ENCODE data around the gene LRP5.
"Not testable (repeated sequence)": the region's sequence is repeated elsewhere in the genome, so short reads cannot be mapped to it uniquely, and the experiment has no call there.

Gene LRP5

DNA sequence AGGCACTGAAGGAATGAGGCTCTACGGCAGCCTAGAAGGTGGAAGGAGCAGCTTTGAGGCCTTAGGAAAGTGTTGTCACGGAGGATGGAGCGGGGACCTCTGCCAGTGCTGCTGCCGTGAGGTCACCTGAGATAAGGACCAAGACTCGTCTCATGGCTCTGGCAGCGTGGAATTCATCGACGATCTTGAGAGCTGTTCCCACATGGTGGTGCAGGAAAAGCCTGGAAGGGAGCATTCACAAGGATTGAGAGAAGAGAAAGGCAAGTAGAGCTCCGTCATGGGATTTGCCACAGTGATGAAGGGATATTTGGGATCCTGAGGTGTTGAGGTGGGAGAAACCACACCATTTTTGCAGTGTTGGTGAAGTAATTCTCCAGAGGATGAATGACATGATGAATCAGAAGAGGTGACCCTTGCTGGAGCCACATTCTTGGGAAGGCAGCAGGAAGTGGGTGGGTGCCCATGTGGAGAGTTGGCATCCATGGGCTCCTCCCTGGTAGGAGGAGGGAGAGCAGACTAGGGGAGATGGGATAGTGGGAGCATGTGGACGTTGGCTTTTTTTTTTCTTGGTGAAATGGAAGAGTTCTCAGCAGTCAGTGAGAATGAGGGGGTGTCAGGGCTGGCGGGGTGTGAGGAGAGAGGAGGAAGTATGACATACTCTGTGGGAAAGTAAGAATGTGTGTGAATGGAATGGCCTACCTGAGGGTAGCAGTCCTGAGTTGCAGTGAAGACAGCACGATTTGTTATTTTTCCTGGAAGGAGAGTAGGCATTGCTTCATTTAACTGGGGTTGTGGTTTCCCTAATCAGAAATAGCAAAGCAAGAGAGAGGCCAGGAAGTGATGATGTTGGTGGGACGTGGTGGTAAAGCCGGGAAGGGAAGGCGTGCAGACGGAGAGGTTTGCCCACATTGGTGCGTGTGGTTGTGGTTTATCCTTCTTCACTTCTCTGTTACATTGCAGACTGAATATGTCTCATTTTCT lies 159.3 kb downstream of the LRP5 start:
- DNase-seq, result peak; percentile 95

GRCh38 chr11:68472778-68473177 lies 160.4 kb downstream of the LRP5 start:
- no peak for DNase-seq

GRCh38 chr11:68473693-68474092 lies 161.3 kb downstream of the LRP5 start:
- no peak for DNase-seq

DNA sequence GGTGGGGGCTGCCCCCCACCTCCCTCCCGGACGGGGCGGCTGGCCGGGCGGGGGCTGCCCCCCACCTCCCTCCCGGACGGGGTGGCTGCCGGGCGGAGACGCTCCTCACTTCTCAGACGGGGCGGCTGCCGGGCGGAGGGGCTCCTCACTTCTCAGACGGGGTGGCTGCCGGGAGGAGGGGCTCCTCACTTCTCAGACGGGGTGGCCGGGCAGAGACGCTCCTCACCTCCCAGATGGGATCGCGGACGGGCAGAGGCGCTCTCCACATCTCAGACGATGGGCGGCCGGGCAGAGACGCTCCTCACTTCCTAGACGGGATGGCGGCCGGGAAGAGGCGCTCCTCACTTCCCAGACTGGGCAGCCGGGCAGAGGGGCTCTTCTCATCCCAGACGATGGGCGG lies 163.2 kb downstream of the LRP5 start:
- DNase-seq, result not testable (repeated sequence)

- DNase-seq, result no peak
Measured at GRCh38 chr11:68479390-68479789, 167.0 kb downstream of the LRP5 start.

GRCh38 chr11:68480193-68480592 lies 167.8 kb downstream of the LRP5 start:
- no peak for DNase-seq

DNA sequence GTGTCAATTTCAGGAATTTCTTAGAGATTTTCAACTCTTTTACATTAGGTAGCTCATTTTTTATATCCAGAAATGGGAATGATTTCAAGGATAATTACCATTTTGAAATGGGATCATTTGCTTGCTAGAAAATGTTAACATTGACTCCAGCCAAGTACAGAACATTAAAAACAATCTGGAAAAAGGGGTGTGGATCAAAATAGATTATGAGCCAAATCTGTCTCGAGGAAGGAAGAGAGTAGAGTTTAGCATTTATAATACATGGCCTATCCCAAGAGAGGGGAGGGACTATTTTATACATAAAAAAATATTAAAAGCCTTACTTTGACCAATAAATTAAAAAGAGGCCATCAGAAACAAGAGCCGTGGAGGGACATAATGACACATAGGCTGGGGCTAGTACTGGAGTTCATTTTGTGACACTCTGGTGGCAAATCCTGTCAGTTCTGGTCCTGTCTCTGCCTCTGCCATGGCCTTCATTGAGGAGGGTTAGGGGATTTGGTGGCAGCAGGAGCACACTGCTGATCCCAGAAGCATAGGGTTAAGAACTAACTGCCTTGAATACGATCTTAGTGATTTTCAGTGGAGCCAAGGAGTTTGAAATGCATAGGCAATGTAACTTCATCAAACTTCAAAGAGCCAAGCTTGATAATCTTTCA lies 168.6 kb downstream of the LRP5 start:
- DNase-seq, result no peak

DNA sequence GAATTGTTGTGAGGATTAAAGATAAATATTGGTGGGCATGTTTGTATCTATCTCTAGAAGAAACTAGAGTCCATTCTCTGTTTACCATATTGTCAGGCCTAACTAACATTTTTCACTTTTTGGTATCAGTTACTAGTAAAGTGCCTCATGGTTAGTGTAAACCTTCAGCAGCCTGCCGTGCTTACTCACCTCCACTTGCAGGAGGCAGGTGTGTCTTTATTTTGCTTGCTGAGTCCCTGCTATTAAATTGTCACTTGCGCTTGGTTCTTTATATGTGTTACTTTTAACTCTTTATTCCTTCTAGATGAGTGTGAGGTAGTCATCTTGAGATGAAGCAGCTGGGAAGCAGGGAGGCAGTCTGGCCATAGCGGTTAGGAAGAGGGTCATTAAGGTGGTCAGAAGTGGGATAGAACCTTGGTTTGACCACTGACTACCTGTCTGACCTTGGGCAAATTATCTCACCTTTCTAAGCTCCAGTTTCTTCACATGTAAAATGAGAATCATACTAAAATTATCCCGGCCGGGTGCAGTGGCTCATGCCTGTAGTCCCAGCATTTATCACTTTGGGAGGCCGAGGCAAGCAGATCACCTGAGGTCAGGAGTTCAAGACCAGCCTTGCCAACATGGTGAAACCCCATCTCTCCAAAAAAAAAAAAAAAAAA lies 169.3 kb downstream of the LRP5 start:
- no peak for DNase-seq

DNA sequence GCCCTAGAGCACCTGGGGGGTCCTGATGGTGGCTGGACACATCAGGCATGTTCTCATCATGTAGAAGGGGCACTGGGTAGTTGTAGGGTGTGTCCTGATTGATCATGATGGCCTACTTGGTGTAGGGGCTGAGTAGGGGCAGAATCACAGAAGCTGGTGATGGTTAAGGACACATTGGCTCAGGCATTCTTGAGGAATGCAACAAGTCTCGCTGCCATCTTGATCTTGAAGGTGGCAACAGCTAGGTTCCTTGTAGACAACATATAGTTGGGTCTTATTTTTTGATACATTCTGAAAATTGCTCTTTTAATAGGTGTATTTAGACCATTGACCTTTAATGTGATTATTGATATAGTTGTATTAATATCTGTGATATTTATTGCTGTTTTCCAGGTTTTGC lies 176.2 kb downstream of the LRP5 start:
- no peak for DNase-seq

- no peak for DNase-seq
Measured at GRCh38 chr11:68495220-68495729, 182.9 kb downstream of the LRP5 start.

- DNase-seq, result no peak
Measured at GRCh38 chr11:68495872-68496271, 183.5 kb downstream of the LRP5 start.

GRCh38 chr11:68497761-68498160 lies 185.4 kb downstream of the LRP5 start:
- no peak for DNase-seq

- no peak for DNase-seq
Measured at GRCh38 chr11:68498321-68498720, 185.9 kb downstream of the LRP5 start.

Measured in MV-4-11 (cell line).